Caco-2 (cell line): ENCODE measurements around the gene SLC35E4. TPM values are rescaled to one million over a fixed set of nuclear protein-coding genes. Genes with fewer than 3 reads are reported as not detected.

Experiments
- BruUV-seq: library from RNA; stranded (reverse); fragments of 400-500 nt; replicated peaks from 2 replicates; lab custom pipeline; 2021; lab: Mats Ljungman, UMichigan
- CTCF ChIA-PET: fragments of 300-600 bp; sonication (Branson Sonifier 250); formaldehyde crosslinking; loops from one replicate; lab custom pipeline; 2022; ENCODE audit warnings: antibody characterized with exemption; lab: Charles Lee
- POLR2A ChIA-PET: fragments of 300-600 bp; sonication (Branson Sonifier 250); formaldehyde crosslinking; loops from one replicate; lab custom pipeline; 2022; ENCODE audit warnings: antibody characterized with exemption; lab: Charles Lee
- DNase-seq, 2 experiments: peaks; one replicate each; pipeline versions ENCODE4 v3.0.0 to v3.0.0-alpha.2; 2020 to 2022
- H3K27me3 ChIP-seq: replicated peaks from 2 replicates; pipeline ENCODE4 v1.6.0; 2011; ENCODE audit warnings: low read length; ENCODE audit not compliant: control insufficient read depth, insufficient read depth
- H3K36me3 ChIP-seq: 2 replicates; pipeline ENCODE4 v1.5.1; 2011; ENCODE audit warnings: low read length; ENCODE audit not compliant: control insufficient read depth, insufficient read depth
- H3K4me1 ChIP-seq: fragments of 250-450 bp; sonication (Bioruptor Pico); 2 replicates; pipeline ENCODE4 v1.5.1; 2020; ENCODE audit warnings: mild to moderate bottlenecking
- H3K4me3 ChIP-seq: 2 replicates; pipeline ENCODE4 v1.5.1; 2011; ENCODE audit warnings: low read depth, mild to moderate bottlenecking, control low read depth, low read length
- H3K9me3 ChIP-seq: fragments of 250-450 bp; sonication (Bioruptor Pico); 2 replicates; pipeline ENCODE4 v1.5.1; 2020; ENCODE audit warnings: mild to moderate bottlenecking, moderate library complexity
- H3K27ac Mint-ChIP-seq: one replicate; pipeline ENCODE4 v1.8.0; 2022; ENCODE audit warnings: mixed read lengths; ENCODE audit not compliant: unreplicated experiment
- H3K27me3 Mint-ChIP-seq: one replicate; pipeline ENCODE4 v1.8.0; 2022; ENCODE audit warnings: mixed read lengths; ENCODE audit not compliant: insufficient read depth, unreplicated experiment
- H3K36me3 Mint-ChIP-seq: one replicate; pipeline ENCODE4 v1.8.0; 2022; ENCODE audit warnings: mild to moderate bottlenecking, mixed read lengths; ENCODE audit not compliant: insufficient read depth, unreplicated experiment
- H3K4me1 Mint-ChIP-seq: one replicate; pipeline ENCODE4 v1.8.0; 2022; ENCODE audit warnings: low read depth, mixed read lengths; ENCODE audit not compliant: unreplicated experiment
- H3K4me3 Mint-ChIP-seq: one replicate; pipeline ENCODE4 v1.8.0; 2022; ENCODE audit warnings: mild to moderate bottlenecking, moderate library complexity, mixed read lengths; ENCODE audit not compliant: unreplicated experiment
- H3K9me3 Mint-ChIP-seq: one replicate; pipeline ENCODE4 v1.8.0; 2022; ENCODE audit warnings: mixed read lengths; ENCODE audit not compliant: unreplicated experiment
- intact Hi-C: fragments of 100-400 bp; cut with micrococcal nuclease; formaldehyde crosslinking; loops from one replicate; pipeline ENCODE4 v1.10.0; 2022; ENCODE audit not compliant: unreplicated experiment
- total RNA-seq: library from RNA; stranded (reverse); gene quantifications from 2 replicates; pipeline ENCODE4 v1.2.3, GENCODE V29; 2022
- TF ChIP-seq, protein P1 (sequence below), 2 experiments: fragments of 200-600 bp in 1 of 2; IDR thresholded peaks; 1 replicate in 1 of 2; 2 replicates in 1 of 2; pipeline versions ENCODE4 v1.5.1 to v1.8.0; 2011 to 2022; ENCODE audit warnings: antibody characterized with exemption in 1 of 2, control low read depth in 1 of 2, inconsistent platforms in 1 of 2, low read depth in 1 of 2, low read length in 1 of 2, mild to moderate bottlenecking in 1 of 2, moderate library complexity in 1 of 2; ENCODE audit not compliant: insufficient read depth in 1 of 2, severe bottlenecking in 1 of 2, unreplicated experiment in 1 of 2

Gene SLC35E4
- total RNA-seq, 1 experiment from 2014 or later = 0.27 TPM

DNA sequence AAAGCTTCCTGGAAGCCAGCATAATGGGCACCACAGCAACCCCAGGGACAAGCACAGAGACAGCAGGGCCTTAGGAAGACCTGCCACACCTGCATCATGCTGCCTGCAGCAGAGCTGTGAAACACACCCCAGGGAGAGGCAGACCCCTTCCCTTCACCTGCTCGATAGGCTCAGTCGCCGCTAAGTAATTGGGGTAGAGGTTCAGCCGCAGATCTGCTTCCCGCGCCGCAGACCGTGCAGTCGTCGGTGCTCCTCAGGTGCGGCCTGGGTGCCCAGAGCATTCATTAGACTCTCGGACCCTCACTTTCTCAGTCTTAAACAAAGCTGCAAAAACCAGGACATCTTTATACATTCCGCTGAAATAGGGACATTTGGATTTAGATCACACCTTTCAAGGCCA is 29.2 kb downstream of the SLC35E4 start:
- Histone ChIP-seq H3K4me3 (no peak overlapping the region), H3K27me3 (no peaks in the 10 kb centered on the region; the same call in 1 of the 2 replicates), H3K4me1 (peaks cover 4% of the 10 kb centered on the region; the same call in 1 of the 2 replicates), H3K36me3 (no peaks in the 10 kb centered on the region; the same call in 1 of the 2 replicates), H3K9me3 (no peaks in the 10 kb centered on the region)
- Mint-ChIP-seq H3K4me1 (peaks cover 17% of the 10 kb centered on the region), H3K27ac (no peak overlapping the region), H3K27me3 (no peaks in the 10 kb centered on the region), H3K9me3 (no peaks in the 10 kb centered on the region), H3K36me3 (peaks cover 4% of the 10 kb centered on the region), H3K4me3 (no peak overlapping the region)
- TF ChIP-seq, protein P1, sequence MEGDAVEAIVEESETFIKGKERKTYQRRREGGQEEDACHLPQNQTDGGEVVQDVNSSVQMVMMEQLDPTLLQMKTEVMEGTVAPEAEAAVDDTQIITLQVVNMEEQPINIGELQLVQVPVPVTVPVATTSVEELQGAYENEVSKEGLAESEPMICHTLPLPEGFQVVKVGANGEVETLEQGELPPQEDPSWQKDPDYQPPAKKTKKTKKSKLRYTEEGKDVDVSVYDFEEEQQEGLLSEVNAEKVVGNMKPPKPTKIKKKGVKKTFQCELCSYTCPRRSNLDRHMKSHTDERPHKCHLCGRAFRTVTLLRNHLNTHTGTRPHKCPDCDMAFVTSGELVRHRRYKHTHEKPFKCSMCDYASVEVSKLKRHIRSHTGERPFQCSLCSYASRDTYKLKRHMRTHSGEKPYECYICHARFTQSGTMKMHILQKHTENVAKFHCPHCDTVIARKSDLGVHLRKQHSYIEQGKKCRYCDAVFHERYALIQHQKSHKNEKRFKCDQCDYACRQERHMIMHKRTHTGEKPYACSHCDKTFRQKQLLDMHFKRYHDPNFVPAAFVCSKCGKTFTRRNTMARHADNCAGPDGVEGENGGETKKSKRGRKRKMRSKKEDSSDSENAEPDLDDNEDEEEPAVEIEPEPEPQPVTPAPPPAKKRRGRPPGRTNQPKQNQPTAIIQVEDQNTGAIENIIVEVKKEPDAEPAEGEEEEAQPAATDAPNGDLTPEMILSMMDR (IDR thresholded peaks at IDR 0.05; ENCODE audit: insufficient read depth in 1 of 2, low read depth in 1 of 2, low read length in 1 of 2, severe bottlenecking in 1 of 2, unreplicated experiment in 1 of 2) = no peak
- no TSS peak for BruUV-seq
- ChIA-PET POLR2A (no interaction called here), CTCF (no interaction called here)
- intact Hi-C loops = no loop called here
- no peak for DNase-seq

GRCh38 chr22:30665266-30665665 is 29.7 kb downstream of the SLC35E4 start:
- H3K9me3 Mint-ChIP-seq = no peaks in the 10 kb centered on the region

DNA sequence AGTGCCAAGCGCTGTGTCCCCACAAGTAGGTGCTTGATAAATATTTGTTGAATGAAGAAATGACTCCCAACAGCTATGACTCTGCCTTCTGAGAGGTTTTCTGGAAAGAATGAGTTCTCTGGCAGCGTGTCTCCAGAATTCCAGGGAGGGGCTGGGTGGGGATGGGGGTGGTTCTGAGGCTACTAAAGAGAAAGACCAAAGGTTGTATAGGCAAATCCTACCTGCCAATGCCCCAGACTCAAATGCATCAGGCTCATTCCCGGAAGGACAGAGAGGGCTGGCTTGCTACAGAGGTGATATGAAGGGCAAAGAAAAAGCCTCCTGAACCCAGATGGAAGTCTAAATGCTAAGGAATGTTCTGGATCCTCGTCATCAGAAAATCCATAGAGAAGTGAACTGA is 30.2 kb downstream of the SLC35E4 start:
- peak overlapping the region; percentile 86 for H3K27ac Mint-ChIP-seq
- no peaks in the 10 kb centered on the region for H3K9me3 Mint-ChIP-seq
- DNase-seq = no peak
- peaks cover 4% of the 10 kb centered on the region for H3K36me3 Mint-ChIP-seq
- peak overlapping the region; percentile 94 for H3K4me3 Mint-ChIP-seq
- peaks cover 17% of the 10 kb centered on the region for H3K4me1 Mint-ChIP-seq
- H3K36me3 ChIP-seq = no peaks in the 10 kb centered on the region; the same call in 1 of the 2 replicates
- TF ChIP-seq, protein P1 (IDR thresholded peaks at IDR 0.05; ENCODE audit: insufficient read depth in 1 of 2, low read depth in 1 of 2, low read length in 1 of 2, severe bottlenecking in 1 of 2, unreplicated experiment in 1 of 2) = no peak
- no peaks in the 10 kb centered on the region for H3K9me3 ChIP-seq
- ChIA-PET CTCF (interaction anchor here (0.6 to 0.9 kb wide), 3 partner anchors 89 to 607 kb away, joined by 3 to 5 read pairs (median 5); no protein-coding TSS in a partner anchor), POLR2A (interaction anchor here (0.6 kb wide), 1 partner anchor 47 kb away, joined by 3 read pairs; no protein-coding TSS in a partner anchor)
- BruUV-seq = no TSS peak
- intact Hi-C loops = no loop called here
- no peaks in the 10 kb centered on the region for H3K27me3 Mint-ChIP-seq
- H3K4me3 ChIP-seq = no peak overlapping the region
- H3K4me1 ChIP-seq = peaks cover 4% of the 10 kb centered on the region; the same call in 1 of the 2 replicates
- H3K27me3 ChIP-seq = no peaks in the 10 kb centered on the region; the same call in 1 of the 2 replicates

More at GRCh38 chr22:30665266-30665665, 29.7 kb downstream of the SLC35E4 start:
- H3K4me3 ChIP-seq = no peak overlapping the region
- H3K36me3 ChIP-seq = no peaks in the 10 kb centered on the region; the same call in 1 of the 2 replicates
- no peaks in the 10 kb centered on the region; the same call in 1 of the 2 replicates for H3K27me3 ChIP-seq
- Mint-ChIP-seq H3K27me3 (no peaks in the 10 kb centered on the region), H3K27ac (no peak overlapping the region), H3K4me1 (peaks cover 17% of the 10 kb centered on the region), H3K36me3 (peaks cover 4% of the 10 kb centered on the region), H3K4me3 (peak overlapping the region; percentile 94)
- no peaks in the 10 kb centered on the region for H3K9me3 ChIP-seq
- intact Hi-C loops = no loop called here
- BruUV-seq = no TSS peak
- ChIA-PET CTCF (interaction anchor here (0.6 to 0.9 kb wide), 3 partner anchors 90 to 607 kb away, joined by 3 to 5 read pairs (median 5); no protein-coding TSS in a partner anchor), POLR2A (interaction anchor here (0.6 kb wide), 1 partner anchor 46 kb away, joined by 3 read pairs; no protein-coding TSS in a partner anchor)
- no peak for DNase-seq
- TF ChIP-seq, protein P1 (IDR thresholded peaks at IDR 0.05; ENCODE audit: insufficient read depth in 1 of 2, low read depth in 1 of 2, low read length in 1 of 2, severe bottlenecking in 1 of 2, unreplicated experiment in 1 of 2) = no peak
- peaks cover 4% of the 10 kb centered on the region; the same call in 1 of the 2 replicates for H3K4me1 ChIP-seq
